IPS-NIHi7 (cell line): ENCODE measurements around the gene PLTP.
A peak's percentile ranks its signal among the peaks of the same experiment; 100 is the strongest.
"Not testable (repeated sequence)": the region's sequence is repeated elsewhere in the genome, so short reads cannot be mapped to it uniquely, and the experiment has no call there.

ENCODE experiments used
- DNase-seq: peaks from one replicate; pipeline ENCODE4 v3.0.0; 2012; ENCODE audit warnings: mixed read lengths; ENCODE audit errors: extremely low spot score

PLTP gene

GRCh38 chr20:45874104-45874481 lies 37.9 kb downstream of the PLTP start:
- DNase-seq: not testable (repeated sequence)

DNA sequence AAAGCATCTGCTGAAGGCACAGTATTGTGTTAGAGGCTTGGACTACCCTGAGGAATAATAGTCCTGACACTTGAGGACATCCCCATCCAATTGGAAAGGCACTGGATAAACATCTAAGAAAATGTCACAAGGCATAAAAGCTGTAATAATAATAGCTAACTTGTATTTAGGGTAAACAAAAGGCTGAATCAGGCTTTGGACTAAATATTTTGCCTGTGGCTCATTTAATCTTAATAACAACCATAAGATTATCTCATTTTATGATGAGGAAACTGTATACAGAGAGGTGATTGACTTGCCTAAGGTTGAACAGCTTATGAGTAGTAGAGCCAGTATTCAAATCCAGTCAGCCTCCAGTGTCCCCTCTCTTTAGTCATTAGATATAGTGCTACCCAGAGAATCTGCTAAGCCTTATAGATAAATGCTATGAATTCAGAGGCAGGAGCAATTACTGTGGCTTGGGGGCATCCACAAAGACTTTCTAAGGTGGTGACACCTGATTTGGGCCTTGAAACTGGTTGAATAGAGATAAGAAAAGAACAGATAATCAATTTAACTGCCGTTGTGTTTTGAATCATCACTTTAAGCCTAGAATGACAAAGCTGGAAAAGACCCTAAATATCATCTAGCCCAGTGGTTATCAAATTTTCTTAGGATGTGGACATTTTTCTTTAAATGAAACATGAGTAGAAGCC lies 38.4 kb downstream of the PLTP start:
- no peak for DNase-seq

DNA sequence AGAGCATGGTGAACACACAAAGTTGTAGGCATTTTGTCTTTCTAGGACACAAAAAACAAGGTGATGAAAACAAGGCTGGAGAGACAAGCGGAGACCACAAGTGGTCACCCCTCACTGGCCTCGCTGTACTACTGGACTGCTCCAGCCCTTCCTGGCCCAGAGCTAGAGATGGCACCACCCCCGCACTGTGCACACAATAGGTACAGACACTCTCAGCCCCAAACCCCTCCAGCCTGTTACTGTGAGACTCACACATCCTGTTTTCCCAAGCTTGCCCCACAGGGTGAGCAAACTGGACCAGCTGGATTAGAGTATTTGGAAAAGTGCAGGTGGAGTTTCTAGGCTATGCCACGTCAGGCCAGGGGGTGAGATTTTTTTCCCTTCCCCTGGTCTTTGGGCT lies 39.3 kb downstream of the PLTP start:
- DNase-seq: no peak

- DNase-seq: no peak
Observed at GRCh38 chr20:45867819-45868176, 44.2 kb downstream of the PLTP start.

DNA sequence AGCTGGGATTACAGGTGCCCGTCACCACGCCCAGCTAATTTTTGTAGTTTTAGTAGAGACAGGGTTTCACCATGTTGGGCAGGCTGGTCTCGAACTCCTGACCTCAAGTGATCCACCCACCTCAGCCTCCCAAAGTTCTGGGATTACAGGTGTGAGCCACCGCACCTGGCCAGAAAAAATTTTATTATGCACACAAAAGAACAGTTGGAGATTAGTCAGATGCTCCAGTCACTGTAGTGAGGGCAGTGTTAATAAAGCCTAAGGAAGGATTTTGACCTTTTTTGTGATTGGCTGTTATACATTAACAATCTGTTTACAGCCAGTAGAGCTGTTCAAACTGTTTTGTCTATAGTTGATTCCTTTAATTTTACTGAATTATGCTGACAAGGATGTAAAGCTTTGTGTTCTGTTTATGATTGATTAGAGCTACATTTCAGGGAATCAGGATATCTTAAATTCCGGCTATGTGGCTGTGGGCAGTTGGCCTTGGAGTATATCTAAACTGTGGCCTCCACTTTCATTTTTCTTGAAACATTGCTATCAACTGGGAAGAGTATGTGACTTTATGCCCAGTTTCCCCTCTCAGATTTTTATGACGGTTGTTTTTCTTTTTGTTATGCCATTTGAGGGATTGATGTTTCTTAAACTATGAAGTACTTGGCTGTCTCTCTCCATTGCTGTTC lies 44.7 kb downstream of the PLTP start:
- DNase-seq: no peak

GRCh38 chr20:45866454-45866853 lies 45.5 kb downstream of the PLTP start:
- DNase-seq: no peak

- no peak for DNase-seq
Observed at GRCh38 chr20:45863543-45864470, 48.1 kb downstream of the PLTP start.

DNA sequence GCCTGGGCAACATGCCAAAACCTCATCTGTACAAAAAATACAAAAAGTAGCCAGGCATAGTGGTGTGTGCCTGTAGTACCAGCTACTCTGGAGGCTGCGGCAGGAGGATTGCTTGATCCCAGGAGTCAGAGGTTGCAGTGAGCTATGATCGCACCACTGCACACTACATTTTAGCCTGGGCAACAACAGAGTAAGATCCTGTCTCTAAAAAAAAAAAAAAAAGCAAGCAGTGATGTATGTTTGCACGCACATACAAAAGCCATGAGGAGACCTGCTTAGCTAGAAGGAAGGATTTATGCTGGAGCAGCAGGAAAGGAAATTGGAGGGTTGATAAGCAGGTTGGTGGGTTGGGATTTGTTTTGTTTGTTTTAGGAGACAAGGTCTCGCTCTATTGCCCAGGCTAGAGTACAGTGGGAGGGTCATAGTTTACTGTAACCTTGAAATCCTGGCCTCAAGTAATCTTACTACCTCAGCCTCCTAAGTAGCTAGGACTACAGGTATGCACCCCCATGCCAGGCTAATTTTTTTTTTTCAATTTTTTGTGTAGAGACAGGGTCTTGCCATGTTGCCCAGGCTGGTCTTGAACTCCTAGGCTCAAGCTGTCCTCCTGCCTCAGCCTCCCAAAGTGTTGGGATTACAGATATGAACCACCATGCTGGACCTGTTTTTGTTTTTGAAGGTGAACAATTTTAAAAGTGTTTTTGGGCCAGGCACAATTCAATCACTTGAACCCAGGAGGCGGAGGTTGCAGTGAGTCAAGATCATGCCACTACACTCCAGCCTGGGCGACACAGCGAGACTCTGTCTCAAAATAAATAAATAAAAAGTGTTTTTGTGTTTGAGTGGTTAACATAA lies 50.5 kb downstream of the PLTP start:
- no peak for DNase-seq

- no peak for DNase-seq
Observed at GRCh38 chr20:45860560-45861220, 51.3 kb downstream of the PLTP start.

- DNase-seq: no peak
Observed at GRCh38 chr20:45859916-45860315, 52.0 kb downstream of the PLTP start.

GRCh38 chr20:45857882-45858216 lies 54.1 kb downstream of the PLTP start:
- DNase-seq: peak; percentile 80

- peak; percentile 99 for DNase-seq
Observed at GRCh38 chr20:45857114-45857881, 54.7 kb downstream of the PLTP start, which contains the start of the genes ACOT8 and ZSWIM3. Gene ACOT8, minus strand, starts transcription at chr20:45857392. Its CDS starts 77 bp downstream, at chr20:45857315. Gene ZSWIM3, plus strand, starts transcription at chr20:45857614. Its CDS starts 212 bp downstream, at chr20:45857826.

- peak; percentile 48 for DNase-seq
Observed at GRCh38 chr20:45853484-45853883, 58.5 kb downstream of the PLTP start.

GRCh38 chr20:45852326-45852725 lies 59.6 kb downstream of the PLTP start:
- no peak for DNase-seq

- DNase-seq: no peak
Observed at GRCh38 chr20:45851501-45851900, 60.5 kb downstream of the PLTP start.

- DNase-seq: no peak
Observed at GRCh38 chr20:45850926-45851325, 61.0 kb downstream of the PLTP start.

DNA sequence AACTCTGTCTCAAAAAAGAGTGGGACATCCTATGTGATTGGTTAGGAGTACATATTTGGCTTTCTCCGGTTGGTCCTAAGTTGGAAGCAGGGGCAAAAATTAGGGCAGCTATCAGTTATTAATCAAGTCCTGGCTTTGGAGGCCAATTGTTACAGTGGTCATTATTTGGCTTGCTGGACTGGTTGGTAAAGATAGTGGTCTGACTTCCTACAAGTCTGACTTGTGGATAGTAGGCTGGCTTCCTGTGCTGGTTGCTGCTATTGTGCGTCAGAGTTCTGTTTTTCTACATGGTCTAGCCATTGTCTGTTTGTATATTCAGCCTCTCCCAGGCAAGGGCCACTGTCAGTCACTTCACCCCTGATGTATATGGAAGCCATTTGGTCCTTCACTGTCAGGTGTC lies 61.7 kb downstream of the PLTP start:
- no peak for DNase-seq

GRCh38 chr20:45848969-45849582 lies 62.9 kb downstream of the PLTP start:
- no peak for DNase-seq
